ENCODE results near the gene SNAP29.
A peak's percentile ranks its signal among the peaks of the same experiment; 100 is the strongest.

The SNAP29 gene

GRCh38 chr22:20857838-20858614 lies 781 bp upstream of the SNAP29 start (continued):
- TF ChIP-seq ZXDB (tag by site-specific recombination; IDR thresholded peaks at IDR 0.05) (peak; percentile 59), ZNF341 (tag by site-specific recombination; IDR thresholded peaks at IDR 0.05; ENCODE audit: low read depth) (no peak), KLF10 (tag by site-specific recombination; IDR thresholded peaks at IDR 0.05) (peak; percentile 88; the same call in 1 of the 2 replicates), ZNF324 (tag by site-specific recombination; IDR thresholded peaks at IDR 0.05) (peak; percentile 71; the same call in 1 of the 2 replicates), ATF2 (tag by site-specific recombination; IDR thresholded peaks at IDR 0.05; ENCODE audit: low read depth) (peak; percentile 7; the same call in 1 of the 2 replicates), ZNF449 (tag by site-specific recombination; IDR thresholded peaks at IDR 0.05) (no peak), YY1 (tag by site-specific recombination; IDR thresholded peaks at IDR 0.05) (peak; percentile 64; the same call in 1 of the 2 replicates), ZNF140 (tag by site-specific recombination; IDR thresholded peaks at IDR 0.05) (no peak), ZNF248 (tag by site-specific recombination; IDR thresholded peaks at IDR 0.05) (no peak), ZNF555 (tag by site-specific recombination; conservative IDR thresholded peaks at IDR 0.05) (no peak), ZNF701 (tag by site-specific recombination; IDR thresholded peaks at IDR 0.05) (no peak), ZNF302 (tag by site-specific recombination; IDR thresholded peaks at IDR 0.05; ENCODE audit: low read depth) (no peak), HIC1 (tag by site-specific recombination; IDR thresholded peaks at IDR 0.05) (no peak; the same call in 1 of the 2 replicates), BCL11A (tag by site-specific recombination; IDR thresholded peaks at IDR 0.05; ENCODE audit: low read depth) (0 out of 2 replicates have a peak, but pooled peaks have one; percentile 56), HOXA7 (CRISPR knock-in tag; IDR thresholded peaks at IDR 0.05; ENCODE audit: borderline replicate concordance) (no peak), MEIS1 (CRISPR knock-in tag; IDR thresholded peaks at IDR 0.05; ENCODE audit: borderline replicate concordance) (no peak), MYNN (tag by site-specific recombination; IDR thresholded peaks at IDR 0.05; ENCODE audit: borderline replicate concordance) (peak; percentile 9; the same call in 1 of the 2 replicates), ZNF114 (tag by site-specific recombination; IDR thresholded peaks at IDR 0.05) (no peak), ZNF704 (tag by site-specific recombination; IDR thresholded peaks at IDR 0.05) (no peak), SP2 (tag by site-specific recombination; IDR thresholded peaks at IDR 0.05) (peak; percentile 84), ZNF639 (tag by site-specific recombination; IDR thresholded peaks at IDR 0.05) (no peak), ZBTB20 (tag by site-specific recombination; IDR thresholded peaks at IDR 0.05) (no peak), ZNF391 (tag by site-specific recombination; IDR thresholded peaks at IDR 0.05; ENCODE audit: borderline replicate concordance, low read depth) (no peak), ZNF488 (tag by site-specific recombination; IDR thresholded peaks at IDR 0.05) (no peak), SP7 (tag by site-specific recombination; IDR thresholded peaks at IDR 0.05) (peak; percentile 61), ZNF148 (tag by site-specific recombination; IDR thresholded peaks at IDR 0.05; ENCODE audit: borderline replicate concordance) (no peak), ZFP41 (tag by site-specific recombination; IDR thresholded peaks at IDR 0.05; ENCODE audit: borderline replicate concordance) (no peak), ZNF394 (tag by site-specific recombination; IDR thresholded peaks at IDR 0.05; ENCODE audit: borderline replicate concordance) (peak; percentile 17; the same call in 1 of the 2 replicates)
